SK-N-MC (cell line): Measurements from ENCODE around the gene RASL11A.

Source experiments
- EZH2 ChIP-seq: fragments of 200-600 bp; sonication (generic); IDR thresholded peaks from one replicate; pipeline ENCODE4 v1.6.1; 2017; ENCODE audit warnings: antibody characterized with exemption
- FOXP2 ChIP-seq: optimal IDR thresholded peaks from 2 replicates; pipeline ENCODE3; 2011; ENCODE audit warnings: mild to moderate bottlenecking, moderate library complexity; ENCODE audit not compliant: insufficient read depth; ENCODE audit errors: extremely low read length, control extremely low read depth
- POLR2AphosphoS5 ChIP-seq: IDR thresholded peaks from 2 replicates; pipeline ENCODE4 v1.6.1; 2012; ENCODE audit warnings: mild to moderate bottlenecking, low read depth, low read length, borderline replicate concordance

GRCh38 chr13:27226991-27227390 is 43.6 kb upstream of the RASL11A start:
- TF ChIP-seq EZH2 (no peak), POLR2AphosphoS5 (no peak), FOXP2 (no peak)
